OCI-LY7 (cell line): Measurements from ENCODE around the gene ART1. TPM values are rescaled to one million over a fixed set of nuclear protein-coding genes. Genes with fewer than 3 reads are reported as not detected.

Experiments used
- BruUV-seq: library from RNA; stranded (reverse); fragments of 400-500 nt; replicated peaks from 2 replicates; lab custom pipeline; 2021; lab: Mats Ljungman, UMichigan
- CTCF ChIA-PET: fragments of 300-600 bp; sonication (Branson Sonifier 250); formaldehyde crosslinking; loops from one replicate; lab custom pipeline; 2022; ENCODE audit warnings: antibody characterized with exemption; ENCODE audit not compliant: unreplicated experiment; lab: Charles Lee
- POLR2A ChIA-PET: fragments of 300-600 bp; sonication (Branson Sonifier 250); formaldehyde crosslinking; loops from one replicate; lab custom pipeline; 2022; ENCODE audit warnings: antibody characterized with exemption; lab: Charles Lee
- DNase-seq: peaks from one replicate; pipeline ENCODE4 v3.0.0-alpha.2; 2015; ENCODE audit warnings: low spot score
- H2AFZ ChIP-seq: fragments of 200-600 bp; sonication (generic), shearing (Covaris generic); 2 replicates; pipeline ENCODE4 v1.6.1; 2014; ENCODE audit warnings: mild to moderate bottlenecking, antibody characterized with exemption, low read length, moderate library complexity
- H3K27ac ChIP-seq: fragments of 200-600 bp; sonication (generic); 2 replicates; pipeline ENCODE4 v1.5.1; 2014; ENCODE audit warnings: mixed run types, low read depth, mild to moderate bottlenecking, moderate library complexity, low read length, inconsistent platforms; ENCODE audit not compliant: poor library complexity, severe bottlenecking
- H3K36me3 ChIP-seq: fragments of 200-600 bp; sonication (generic); 2 replicates; pipeline ENCODE4 v1.6.1; 2014; ENCODE audit warnings: mild to moderate bottlenecking, antibody characterized with exemption, low read length, moderate library complexity, mixed read lengths; ENCODE audit not compliant: insufficient read depth
- H3K4me1 ChIP-seq: fragments of 200-600 bp; sonication (generic); 2 replicates; pipeline ENCODE4 v1.5.1; 2014; ENCODE audit warnings: mild to moderate bottlenecking, low read length; ENCODE audit not compliant: insufficient read depth, poor library complexity, severe bottlenecking
- H3K4me2 ChIP-seq: fragments of 200-600 bp; sonication (generic); 2 replicates; pipeline ENCODE4 v1.6.1; 2014; ENCODE audit warnings: mild to moderate bottlenecking, low read length
- H3K4me3 ChIP-seq: fragments of 200-600 bp; sonication (generic); 2 replicates; pipeline ENCODE4 v1.5.1; 2014; ENCODE audit warnings: mild to moderate bottlenecking, low read depth, low read length; ENCODE audit not compliant: poor library complexity, severe bottlenecking
- H3K79me2 ChIP-seq: fragments of 200-600 bp; sonication (generic); 2 replicates; pipeline ENCODE4 v1.6.1; 2016; ENCODE audit warnings: low read depth, mild to moderate bottlenecking, low read length, moderate library complexity, mixed read lengths; ENCODE audit not compliant: insufficient read depth
- H3K9me2 ChIP-seq: fragments of 200-600 bp; sonication (generic); 2 replicates; pipeline ENCODE4 v1.6.1; 2016; ENCODE audit warnings: mild to moderate bottlenecking, low read length, mixed read lengths; ENCODE audit not compliant: insufficient read depth
- H3K9me3 ChIP-seq: fragments of 200-600 bp; sonication (generic); 2 replicates; pipeline ENCODE4 v1.6.1; 2014; ENCODE audit warnings: mild to moderate bottlenecking, mixed run types, low read length, mixed read lengths
- H4K20me1 ChIP-seq: fragments of 200-600 bp; sonication (generic); 2 replicates; pipeline ENCODE4 v1.6.1; 2014; ENCODE audit warnings: mild to moderate bottlenecking, antibody characterized with exemption, low read length, moderate library complexity, mixed read lengths; ENCODE audit not compliant: insufficient read depth
- EZH2phosphoT487 ChIP-seq: fragments of 200-600 bp; sonication (generic); IDR thresholded peaks from 2 replicates; pipeline ENCODE4 v1.6.1; 2018; ENCODE audit warnings: low read depth, borderline replicate concordance, mild to moderate bottlenecking, mixed run types, antibody characterized with exemption, low read length, moderate library complexity, mixed read lengths
- intact Hi-C: fragments of 100-400 bp; cut with micrococcal nuclease; formaldehyde crosslinking; loops from one replicate; pipeline ENCODE4 v1.10.0; 2022; ENCODE audit not compliant: unreplicated experiment
- total RNA-seq, 2 experiments: library from RNA; depleted of rRNA in 1 of 2; stranded (reverse); fragments of >200 nt in 1 of 2; shearing (Covaris generic) in 1 of 2; gene quantifications; 2 replicates each; pipeline ENCODE4 v1.2.3, GENCODE V29; 2014 to 2022
- TF ChIP-seq, protein P1 (sequence below): fragments of 200-600 bp; sonication (generic); conservative IDR thresholded peaks from 2 replicates; pipeline ENCODE4 v1.5.1; 2014; ENCODE audit warnings: mild to moderate bottlenecking, antibody characterized with exemption, low read length, moderate library complexity, mixed read lengths

The ART1 gene
- total RNA-seq, 2 experiments from 2014 or later: not detected

DNA sequence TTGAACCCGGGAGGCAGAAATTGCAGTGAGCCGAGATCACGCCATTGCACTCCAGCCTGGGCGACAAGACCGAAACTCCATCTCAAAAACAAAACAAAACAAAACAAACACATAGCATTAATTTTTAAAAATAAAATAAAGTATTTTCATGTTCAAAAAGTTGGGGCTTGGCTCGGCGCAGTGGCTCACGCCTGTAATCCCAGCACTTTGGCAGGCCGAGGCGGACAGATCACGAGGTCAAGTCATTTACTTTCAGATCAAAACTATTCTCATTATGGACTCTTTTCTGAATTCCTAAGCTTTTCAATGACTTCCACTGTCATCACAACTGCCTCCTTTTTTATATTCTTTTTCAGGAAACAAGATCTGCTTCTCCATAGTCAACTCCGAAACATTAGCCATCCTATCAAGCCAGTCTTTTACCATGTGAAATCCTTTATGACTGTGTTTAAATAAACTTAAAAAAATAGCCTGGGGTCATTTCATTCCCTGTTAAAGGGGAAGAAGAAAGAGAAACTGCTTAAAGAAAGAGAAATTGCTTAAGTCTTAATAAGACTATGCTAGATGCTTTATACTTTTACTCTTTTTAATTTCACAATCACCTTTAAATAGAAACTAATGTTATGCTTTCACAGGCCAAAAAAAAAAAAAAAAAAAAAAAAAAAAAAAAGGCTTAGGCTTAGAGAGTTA, 39.3 kb downstream of the ART1 start:
- POLR2A ChIA-PET: interaction anchor here (0.8 kb wide), 1 partner anchor 9 kb away, joined by 4 read pairs; no protein-coding TSS in a partner anchor

DNA sequence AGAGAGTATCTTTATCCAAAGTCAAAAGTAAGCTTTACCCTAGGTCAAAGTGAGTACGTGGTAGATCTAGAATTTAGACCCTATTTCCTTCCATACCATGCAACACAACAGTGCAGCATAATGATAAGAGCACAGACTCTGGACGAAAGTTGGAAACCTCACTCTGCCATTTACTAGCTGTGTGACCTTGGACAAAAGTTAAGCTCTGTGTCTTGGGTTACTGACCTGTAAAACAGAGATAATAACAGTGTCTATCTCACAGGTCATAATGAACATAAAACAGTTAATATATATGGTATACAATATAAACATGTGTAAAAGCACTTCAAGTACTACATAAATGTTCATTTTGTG, 39.9 kb downstream of the ART1 start:
- POLR2A ChIA-PET: interaction anchor here (0.8 kb wide), 1 partner anchor 10 kb away, joined by 4 read pairs; no protein-coding TSS in a partner anchor
- intact Hi-C loops: loop anchor here (5.0 kb wide), 1 partner anchor 33 kb away; no protein-coding TSS in a partner anchor

More for the DNA sequence above, 39.3 kb downstream of the ART1 start:
- Histone ChIP-seq H3K27ac (no peak overlapping the region), H4K20me1 (no peaks in the 10 kb centered on the region), H3K9me3 (no peaks in the 10 kb centered on the region), H3K36me3 (peaks cover 91% of the 10 kb centered on the region), H3K79me2 (no peaks in the 10 kb centered on the region), H3K4me2 (no peak overlapping the region), H3K4me1 (no peaks in the 10 kb centered on the region), H3K9me2 (no peaks in the 10 kb centered on the region), H2AFZ (no peak overlapping the region), H3K4me3 (no peak overlapping the region)
- no peak for DNase-seq
- TF ChIP-seq, protein P1, sequence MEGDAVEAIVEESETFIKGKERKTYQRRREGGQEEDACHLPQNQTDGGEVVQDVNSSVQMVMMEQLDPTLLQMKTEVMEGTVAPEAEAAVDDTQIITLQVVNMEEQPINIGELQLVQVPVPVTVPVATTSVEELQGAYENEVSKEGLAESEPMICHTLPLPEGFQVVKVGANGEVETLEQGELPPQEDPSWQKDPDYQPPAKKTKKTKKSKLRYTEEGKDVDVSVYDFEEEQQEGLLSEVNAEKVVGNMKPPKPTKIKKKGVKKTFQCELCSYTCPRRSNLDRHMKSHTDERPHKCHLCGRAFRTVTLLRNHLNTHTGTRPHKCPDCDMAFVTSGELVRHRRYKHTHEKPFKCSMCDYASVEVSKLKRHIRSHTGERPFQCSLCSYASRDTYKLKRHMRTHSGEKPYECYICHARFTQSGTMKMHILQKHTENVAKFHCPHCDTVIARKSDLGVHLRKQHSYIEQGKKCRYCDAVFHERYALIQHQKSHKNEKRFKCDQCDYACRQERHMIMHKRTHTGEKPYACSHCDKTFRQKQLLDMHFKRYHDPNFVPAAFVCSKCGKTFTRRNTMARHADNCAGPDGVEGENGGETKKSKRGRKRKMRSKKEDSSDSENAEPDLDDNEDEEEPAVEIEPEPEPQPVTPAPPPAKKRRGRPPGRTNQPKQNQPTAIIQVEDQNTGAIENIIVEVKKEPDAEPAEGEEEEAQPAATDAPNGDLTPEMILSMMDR: no peak
- no peak for TF ChIP-seq EZH2phosphoT487
- BruUV-seq: TSS peak; percentile 52
- CTCF ChIA-PET: no interaction called here
- intact Hi-C loops: loop anchor here (5.0 kb wide), 1 partner anchor 33 kb away; no protein-coding TSS in a partner anchor

More for the DNA sequence above, 39.9 kb downstream of the ART1 start:
- no peak overlapping the region for H3K4me2 ChIP-seq
- no peak overlapping the region for H3K27ac ChIP-seq
- H3K79me2 ChIP-seq: no peaks in the 10 kb centered on the region
- H4K20me1 ChIP-seq: no peaks in the 10 kb centered on the region
- H3K9me3 ChIP-seq: no peaks in the 10 kb centered on the region
- H2AFZ ChIP-seq: no peak overlapping the region
- CTCF ChIA-PET: no interaction called here
- no peaks in the 10 kb centered on the region for H3K4me1 ChIP-seq
- no peak for DNase-seq
- BruUV-seq: no TSS peak
- no peak overlapping the region for H3K4me3 ChIP-seq
- H3K36me3 ChIP-seq: peaks cover 90% of the 10 kb centered on the region
- no peaks in the 10 kb centered on the region for H3K9me2 ChIP-seq
- TF ChIP-seq EZH2phosphoT487: no peak
- TF ChIP-seq, protein P1: no peak
